T-helper 1 cell treated with Interleukin-12 subunit alpha and Interleukin-12 subunit beta and Interleukin-4 antibody, amounts not matched to agents 30 ng/mL and 1 ng/mL, for 36 hours (primary cell): ENCODE results near the gene NIPAL4. TPM values are rescaled to one million over a fixed set of nuclear protein-coding genes. Genes with fewer than 3 reads are reported as not detected.

Experiments
- intact Hi-C: fragments of 100-400 bp; cut with micrococcal nuclease; formaldehyde crosslinking; loops from one replicate; pipeline ENCODE4 v1.15.1; 2024
- total RNA-seq: library from RNA; stranded (reverse); gene quantifications from 2 replicates; pipeline ENCODE4 v1.2.3, GENCODE V29; 2022

The NIPAL4 gene
- total RNA-seq, 1 donor from 2014 or later = 0.54 TPM

DNA sequence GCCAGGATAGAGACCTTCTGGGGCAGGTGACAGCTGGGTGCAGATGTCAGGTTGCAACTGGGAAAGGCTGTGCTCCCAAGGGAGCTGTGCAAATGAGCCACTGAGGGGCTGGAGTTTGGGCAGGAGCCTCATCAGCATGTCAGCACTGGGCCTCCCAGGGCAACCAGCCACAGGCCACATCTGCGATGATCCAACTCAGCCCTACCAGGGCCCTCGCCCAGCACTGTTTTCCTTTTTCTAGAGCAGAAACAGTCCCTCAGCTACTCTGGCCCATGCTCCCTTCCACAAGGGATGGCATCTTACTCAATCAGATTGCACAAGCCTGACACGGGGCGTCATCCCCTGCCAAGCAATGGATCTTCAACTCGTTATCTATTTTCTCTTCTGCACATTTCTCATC lies 24.8 kb downstream of the NIPAL4 start:
- intact Hi-C loops = loop anchor here (1.0 kb wide), 1 partner anchor 7 kb away; no protein-coding TSS in a partner anchor

DNA sequence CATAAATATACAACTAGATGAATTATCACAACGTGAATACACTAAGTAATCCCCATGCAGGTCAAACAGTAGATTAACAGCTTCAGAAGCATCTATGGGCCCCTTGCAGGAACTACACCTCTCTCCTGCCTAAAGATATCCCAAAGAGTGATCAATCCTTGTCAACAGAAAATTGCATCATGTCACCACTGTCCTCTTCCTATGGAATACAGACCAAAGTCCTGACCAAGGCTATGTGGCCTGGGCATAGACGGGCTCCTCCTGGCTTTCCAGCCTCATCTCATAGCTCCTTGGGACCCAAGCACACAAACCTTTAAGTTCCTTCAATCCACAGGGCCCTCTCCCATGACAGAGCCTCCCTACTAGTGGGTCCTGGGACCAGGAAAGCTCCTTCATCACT lies 25.3 kb downstream of the NIPAL4 start:
- intact Hi-C loops = loop anchor here (1.0 kb wide), 1 partner anchor 8 kb away; no protein-coding TSS in a partner anchor

- intact Hi-C loops = loop anchor here (1.0 kb wide), 1 partner anchor 9 kb away; no protein-coding TSS in a partner anchor
Observed at GRCh38 chr5:157485811-157486210, 25.8 kb downstream of the NIPAL4 start.

DNA sequence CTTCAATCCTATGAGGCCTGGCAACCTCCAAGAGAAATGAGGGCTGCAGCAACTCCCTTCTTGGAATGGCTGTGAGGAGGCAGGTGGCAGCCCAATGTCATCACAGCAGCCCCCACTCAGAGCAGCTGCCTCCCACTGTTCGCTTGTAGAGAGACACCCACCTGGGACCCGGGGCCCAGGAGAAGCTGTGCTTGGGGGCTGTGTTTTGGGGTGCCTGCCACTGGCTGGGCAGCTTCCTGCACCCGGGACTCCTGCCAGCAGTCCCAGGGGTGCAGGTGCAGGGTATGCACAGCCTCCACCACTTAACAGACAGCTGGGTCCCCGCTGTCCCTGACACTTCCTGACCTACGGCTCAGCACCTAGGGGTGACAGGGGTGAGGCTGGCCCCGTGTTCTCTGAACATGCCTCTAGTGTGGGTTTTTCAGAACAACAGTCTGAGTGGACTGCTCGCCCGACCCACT lies 26.2 kb downstream of the NIPAL4 start:
- intact Hi-C loops = no loop called here

GRCh38 chr5:157486861-157487260 lies 26.8 kb downstream of the NIPAL4 start:
- intact Hi-C loops = no loop called here

- intact Hi-C loops = no loop called here
Observed at GRCh38 chr5:157487358-157487757, 27.3 kb downstream of the NIPAL4 start.

GRCh38 chr5:157491471-157491995 lies 31.5 kb downstream of the NIPAL4 start:
- intact Hi-C loops = no loop called here

GRCh38 chr5:157492886-157493285 lies 32.9 kb downstream of the NIPAL4 start:
- intact Hi-C loops = no loop called here

DNA sequence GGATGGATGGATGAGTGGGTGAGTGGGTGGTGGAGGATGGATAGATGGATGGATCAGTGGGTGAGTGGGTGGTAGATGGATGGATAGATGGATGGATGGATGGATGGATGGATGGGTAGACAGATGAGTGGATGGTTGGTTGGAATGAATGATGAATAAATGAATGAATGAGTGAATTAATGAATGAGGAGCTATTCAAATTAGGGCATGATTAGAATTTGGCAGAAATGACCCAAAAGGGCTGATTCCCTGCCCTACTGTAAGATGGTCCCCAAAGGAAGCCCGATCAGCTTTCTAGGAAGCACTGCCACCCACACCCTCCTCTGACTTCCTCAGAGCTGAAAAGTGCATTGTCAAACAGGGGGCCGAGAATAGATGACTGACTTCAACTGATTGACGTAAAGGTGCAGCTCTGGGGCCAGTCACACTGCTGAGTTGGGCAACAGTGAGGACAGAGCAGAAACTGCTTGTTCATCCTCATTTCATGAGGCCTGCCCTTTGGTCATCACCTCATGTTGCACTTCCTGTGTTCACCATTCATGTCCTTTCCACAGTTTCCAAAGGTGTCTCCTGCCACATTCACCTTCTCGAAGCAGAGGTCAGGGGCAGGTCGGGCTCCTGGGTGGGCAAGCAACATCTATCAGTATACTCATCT lies 34.3 kb downstream of the NIPAL4 start:
- intact Hi-C loops = no loop called here

DNA sequence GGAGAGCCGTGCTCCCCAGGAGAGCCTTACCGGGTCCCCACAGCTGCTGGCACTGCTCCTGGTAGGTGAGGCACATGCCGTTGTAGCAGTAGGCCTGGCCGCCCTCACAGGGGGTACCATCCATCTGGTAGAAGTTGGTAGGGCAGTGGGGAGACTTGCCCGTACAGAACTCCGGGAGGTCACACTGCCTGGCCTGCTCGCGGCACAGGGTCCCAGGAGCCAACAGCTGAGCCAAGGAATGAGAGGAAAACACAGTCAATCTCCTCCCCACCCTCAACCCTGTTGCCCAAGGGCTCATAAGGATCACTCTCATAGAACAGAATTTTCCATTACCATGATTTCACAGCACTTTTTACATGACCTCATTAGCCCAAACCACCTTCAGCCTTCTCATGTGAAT lies 36.9 kb downstream of the NIPAL4 start:
- intact Hi-C loops = no loop called here

- intact Hi-C loops = no loop called here
Observed at GRCh38 chr5:157497875-157498611, 38.0 kb downstream of the NIPAL4 start.

GRCh38 chr5:157502143-157502647 lies 42.2 kb downstream of the NIPAL4 start:
- intact Hi-C loops = no loop called here

DNA sequence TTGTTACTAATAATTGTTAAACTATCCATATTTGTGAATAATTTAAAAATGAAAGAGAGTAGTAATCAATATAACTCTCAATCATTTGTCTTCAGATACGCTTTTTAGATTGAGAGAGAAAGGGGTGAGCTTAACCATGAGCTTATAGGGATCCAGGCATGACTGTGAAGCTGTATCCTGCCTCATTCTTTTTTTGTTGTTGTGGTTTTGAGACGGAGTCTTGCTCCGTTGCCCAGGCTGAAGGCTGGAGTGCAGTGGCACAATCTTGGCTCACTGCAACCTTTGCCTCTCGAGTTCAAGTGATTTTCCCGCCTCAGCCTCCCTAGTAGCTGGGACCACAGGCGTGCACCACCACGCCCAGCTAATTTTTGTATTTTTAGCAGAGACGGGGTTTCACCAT lies 44.0 kb downstream of the NIPAL4 start:
- intact Hi-C loops = no loop called here

GRCh38 chr5:157505496-157505895 lies 45.5 kb downstream of the NIPAL4 start:
- intact Hi-C loops = no loop called here

- intact Hi-C loops = no loop called here
Observed at GRCh38 chr5:157506066-157506590, 46.1 kb downstream of the NIPAL4 start.

- intact Hi-C loops = no loop called here
Observed at GRCh38 chr5:157506981-157507780, 47.2 kb downstream of the NIPAL4 start.

GRCh38 chr5:157509093-157509492 lies 49.1 kb downstream of the NIPAL4 start:
- intact Hi-C loops = no loop called here

DNA sequence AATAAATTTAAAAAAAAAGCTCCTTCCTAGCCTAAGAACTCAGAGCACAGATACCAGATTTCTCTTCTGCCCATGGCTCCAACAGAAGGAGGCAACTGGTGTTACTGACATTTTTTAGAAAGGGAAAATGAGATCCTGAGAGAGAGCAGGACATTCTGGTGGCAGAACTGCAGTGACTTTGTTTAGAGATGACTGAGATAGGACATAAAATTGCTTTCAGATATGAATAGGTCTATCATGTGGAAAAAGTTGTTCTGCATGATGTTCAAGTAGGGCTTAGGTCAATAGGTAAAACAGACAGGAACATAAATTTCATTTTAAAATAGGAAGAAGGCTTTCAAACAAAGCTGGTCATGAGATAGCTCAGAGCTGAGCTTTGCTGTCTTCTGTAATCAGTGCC lies 49.6 kb downstream of the NIPAL4 start:
- intact Hi-C loops = no loop called here

- intact Hi-C loops = no loop called here
Observed at GRCh38 chr5:157510682-157511081, 50.7 kb downstream of the NIPAL4 start.

DNA sequence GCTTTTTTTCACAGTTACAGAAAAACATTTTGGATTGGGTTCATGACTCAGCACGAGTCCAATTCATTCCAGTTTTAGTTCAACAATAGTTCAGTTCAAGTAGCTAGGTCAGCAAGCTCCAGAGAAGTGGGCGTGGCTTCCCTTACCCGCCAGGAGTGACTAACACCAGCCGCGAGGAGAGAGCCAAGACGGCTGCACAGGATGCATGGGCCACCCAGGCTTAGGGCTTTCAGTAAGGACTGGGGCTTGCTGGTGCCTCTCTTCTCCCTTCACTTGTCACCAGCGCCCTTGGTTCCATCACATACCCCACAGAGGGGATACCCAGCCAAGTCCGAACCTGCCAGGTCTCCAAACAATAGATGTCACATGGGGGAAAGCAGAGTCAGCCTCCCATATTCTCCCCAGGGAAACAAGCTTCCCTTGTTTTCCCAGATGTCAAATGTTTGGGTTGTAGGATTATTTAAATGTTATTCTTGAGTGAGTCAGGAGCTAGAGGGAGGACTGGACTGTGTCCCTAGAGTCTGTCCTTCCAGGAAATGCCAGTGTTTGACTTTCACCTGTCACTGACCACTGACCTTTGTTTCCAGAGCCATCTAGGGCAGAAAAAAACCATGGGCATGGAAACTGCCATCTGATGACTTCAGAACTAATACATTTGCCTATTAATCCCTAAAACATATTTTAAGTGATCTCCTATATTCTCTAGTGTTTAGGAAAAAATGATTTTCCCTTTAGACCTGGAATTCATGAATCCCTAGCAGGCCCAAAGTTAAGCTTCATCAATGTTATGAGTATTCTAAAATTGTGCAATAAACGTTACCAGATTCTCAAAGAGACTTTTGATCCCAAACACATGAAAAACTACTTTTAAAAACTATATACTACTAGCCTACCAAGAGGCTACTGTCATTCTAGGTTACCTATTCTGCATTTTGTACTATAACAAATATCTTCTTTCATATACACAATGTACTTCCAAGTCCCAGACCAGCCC lies 51.9 kb downstream of the NIPAL4 start:
- intact Hi-C loops = no loop called here
